Measurements from ENCODE around the gene MYL10.

GRCh38 chr7:101565601-101566209 is 63.4 kb downstream of the MYL10 start:
- TF ChIP-seq CTCF (IDR thresholded peaks at IDR 0.05 in 4 of 5, conservative IDR thresholded peaks at IDR 0.05 in 1 of 5) (no peak), POLR2A (IDR thresholded peaks at IDR 0.05) (no peak)
